GM13977 (cell line): Measurements from ENCODE around the gene KLHDC9.
A peak's percentile ranks its signal among the peaks of the same experiment; 100 is the strongest.

Experiments
- DNase-seq: peaks from one replicate; pipeline ENCODE4 v3.0.0; 2012; ENCODE audit warnings: low spot score
- in situ Hi-C: fragments of 300-500 bp; cut with MboI; formaldehyde crosslinking; loops from one replicate; pipeline ENCODE4 v1.12.0; 2022; ENCODE audit warnings: low sequenced_read_pairs, low pct_unique_long_range_greater_than_20kb, mixed read lengths, inconsistent platforms; ENCODE audit not compliant: unreplicated experiment
- TF ChIP-seq, protein P1 (sequence below): IDR thresholded peaks from 2 replicates; pipeline ENCODE4 v1.5.1; 2012; ENCODE audit warnings: mild to moderate bottlenecking, control low read depth; ENCODE audit not compliant: insufficient read depth; ENCODE audit errors: extremely low read depth, missing control alignments

The KLHDC9 gene

DNA sequence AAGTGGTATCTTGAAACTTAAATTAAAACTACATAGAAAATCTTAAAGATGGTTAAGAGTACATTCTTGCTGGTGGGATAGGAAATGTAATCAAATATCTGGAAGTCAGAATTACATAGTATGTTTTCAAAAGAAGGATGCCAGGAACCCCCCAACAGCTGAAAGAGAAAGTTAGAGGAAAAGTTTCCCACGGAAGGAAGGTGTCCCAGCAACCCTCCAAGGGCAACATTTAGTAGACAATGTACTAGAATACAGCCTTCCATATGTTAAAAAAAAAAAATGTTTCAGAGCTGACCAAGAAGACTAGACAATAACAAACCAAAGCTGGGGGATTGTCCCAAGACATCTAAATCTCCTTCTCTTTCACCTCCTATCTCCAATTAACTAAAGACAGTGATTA, 32.1 kb downstream of the KLHDC9 start:
- in situ Hi-C loops = no loop called here
- no peak for DNase-seq
- TF ChIP-seq, protein P1, sequence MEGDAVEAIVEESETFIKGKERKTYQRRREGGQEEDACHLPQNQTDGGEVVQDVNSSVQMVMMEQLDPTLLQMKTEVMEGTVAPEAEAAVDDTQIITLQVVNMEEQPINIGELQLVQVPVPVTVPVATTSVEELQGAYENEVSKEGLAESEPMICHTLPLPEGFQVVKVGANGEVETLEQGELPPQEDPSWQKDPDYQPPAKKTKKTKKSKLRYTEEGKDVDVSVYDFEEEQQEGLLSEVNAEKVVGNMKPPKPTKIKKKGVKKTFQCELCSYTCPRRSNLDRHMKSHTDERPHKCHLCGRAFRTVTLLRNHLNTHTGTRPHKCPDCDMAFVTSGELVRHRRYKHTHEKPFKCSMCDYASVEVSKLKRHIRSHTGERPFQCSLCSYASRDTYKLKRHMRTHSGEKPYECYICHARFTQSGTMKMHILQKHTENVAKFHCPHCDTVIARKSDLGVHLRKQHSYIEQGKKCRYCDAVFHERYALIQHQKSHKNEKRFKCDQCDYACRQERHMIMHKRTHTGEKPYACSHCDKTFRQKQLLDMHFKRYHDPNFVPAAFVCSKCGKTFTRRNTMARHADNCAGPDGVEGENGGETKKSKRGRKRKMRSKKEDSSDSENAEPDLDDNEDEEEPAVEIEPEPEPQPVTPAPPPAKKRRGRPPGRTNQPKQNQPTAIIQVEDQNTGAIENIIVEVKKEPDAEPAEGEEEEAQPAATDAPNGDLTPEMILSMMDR = no peak

DNA sequence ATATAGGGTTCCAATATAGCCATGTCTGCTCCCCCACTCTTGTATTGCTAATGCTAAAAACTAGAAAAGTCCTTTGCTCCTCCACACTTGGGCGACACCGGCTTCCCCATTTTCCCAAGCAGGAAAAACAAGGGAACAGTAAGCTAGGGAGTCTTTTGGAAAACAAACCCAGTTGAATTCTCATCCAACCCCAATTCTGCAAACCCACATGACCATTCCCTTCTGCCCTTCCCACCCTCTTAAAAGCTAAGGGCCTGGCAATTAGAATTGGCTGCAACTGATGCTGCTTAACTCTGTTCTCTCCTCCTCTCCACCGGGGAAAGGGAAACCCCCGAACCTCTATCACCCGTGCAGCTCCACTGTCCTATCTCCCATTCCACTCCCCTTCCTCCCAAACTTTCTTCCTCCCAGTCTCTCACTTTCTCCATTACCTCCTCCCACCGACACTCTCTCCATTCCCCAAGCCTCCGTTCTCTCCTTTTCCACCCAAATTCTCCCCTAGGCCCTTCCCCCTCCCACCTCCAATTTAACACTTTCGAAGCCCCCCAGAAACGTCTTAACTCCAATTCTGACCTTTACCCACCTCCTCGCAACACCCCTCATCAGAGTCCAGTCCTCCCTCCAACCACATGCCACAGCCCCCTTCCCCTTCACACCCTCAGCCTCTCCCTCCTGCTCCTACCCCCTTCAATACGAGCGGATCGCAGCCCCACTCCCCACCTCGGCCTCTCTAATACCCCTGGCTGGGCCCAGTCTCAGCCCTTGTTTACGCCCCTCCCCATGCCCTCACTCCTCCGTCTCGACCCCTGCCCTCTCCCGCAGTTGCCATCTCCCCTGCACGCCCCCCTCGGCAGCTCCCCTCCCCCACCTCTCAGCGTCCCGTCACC, 33.6 kb downstream of the KLHDC9 start:
- TF ChIP-seq, protein P1 = no peak
- in situ Hi-C loops = no loop called here
- DNase-seq = no peak

GRCh38 chr1:161132410-161133219, 34.5 kb downstream of the KLHDC9 start, which contains the start of gene DEDD:
Gene DEDD (minus strand): TSS chr1:161132667. CDS start chr1:161124462, 8,205 bp downstream.
- TF ChIP-seq, protein P1 = peak; percentile 12
- in situ Hi-C loops = no loop called here
- peak; percentile 96 for DNase-seq

- in situ Hi-C loops = no loop called here
- TF ChIP-seq, protein P1 = no peak
- DNase-seq = no peak
Measured at GRCh38 chr1:161133220-161133740, 35.1 kb downstream of the KLHDC9 start.

- DNase-seq = no peak
- in situ Hi-C loops = no loop called here
Measured at GRCh38 chr1:161137881-161138280, 39.7 kb downstream of the KLHDC9 start.

DNA sequence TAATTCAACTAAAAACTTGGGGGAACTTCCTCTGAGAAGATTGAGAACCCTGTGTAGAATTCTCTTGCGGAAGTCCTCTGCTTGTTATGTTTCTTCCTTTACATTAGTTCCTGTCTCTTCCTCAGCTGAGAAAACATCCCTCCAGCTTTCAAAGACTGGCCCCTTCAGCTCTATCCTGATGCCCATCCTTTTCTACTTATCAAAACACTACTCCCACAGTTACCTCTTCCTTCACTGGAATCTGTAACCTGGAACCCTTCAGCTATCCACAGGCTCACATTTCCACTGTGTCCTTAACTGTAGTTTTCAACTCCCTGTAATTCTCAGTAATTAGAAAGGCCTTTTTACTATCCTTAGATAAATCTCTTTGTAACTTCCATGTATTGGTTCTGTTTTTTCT, 40.3 kb downstream of the KLHDC9 start:
- DNase-seq = no peak
- TF ChIP-seq, protein P1 = no peak
- in situ Hi-C loops = no loop called here

More at GRCh38 chr1:161137881-161138280, 39.7 kb downstream of the KLHDC9 start:
- TF ChIP-seq, protein P1 = no peak
